ENCODE results near the gene MIPOL1. TPM values are rescaled to one million over a fixed set of nuclear protein-coding genes. Genes with fewer than 3 reads are reported as not detected.
"Not testable (repeated sequence)": the region's sequence is repeated elsewhere in the genome, so short reads cannot be mapped to it uniquely, and the experiment has no call there.

The MIPOL1 gene
- total RNA-seq, 1 donor from 2014 or later = 11.3 TPM

GRCh38 chr14:37512173-37512572 is 314.4 kb downstream of the MIPOL1 start:
- DNase-seq (ENCODE audit: low read depth) = no peak

GRCh38 chr14:37515771-37516170 is 318.0 kb downstream of the MIPOL1 start:
- DNase-seq (ENCODE audit: low read depth) = no peak

- no peak for DNase-seq (ENCODE audit: low read depth)
These were observed 329.3 kb downstream of the MIPOL1 start for GRCh38 chr14:37526994-37527393.

DNA sequence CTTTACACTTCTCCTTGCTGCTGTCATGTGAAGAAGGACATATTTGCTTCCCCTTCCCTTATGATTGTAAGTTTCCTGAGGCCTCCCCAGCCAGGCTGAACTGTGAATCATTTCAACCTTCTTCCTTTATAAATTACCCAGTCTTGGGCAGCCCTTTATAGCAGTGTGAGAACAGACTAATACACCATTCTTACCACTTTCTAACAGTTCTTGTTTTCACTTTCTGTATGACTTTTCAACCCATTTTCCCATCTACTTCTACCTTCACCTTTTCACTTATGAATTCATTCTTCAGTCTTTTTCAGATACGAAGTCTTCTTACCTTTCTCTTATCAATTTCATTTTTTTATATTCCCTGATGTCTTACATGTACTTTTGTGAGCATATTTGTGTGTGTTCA is 342.3 kb downstream of the MIPOL1 start:
- no peak for DNase-seq (ENCODE audit: low read depth)

GRCh38 chr14:37544407-37544806 is 346.7 kb downstream of the MIPOL1 start:
- DNase-seq (ENCODE audit: low read depth) = no peak

- no peak for DNase-seq (ENCODE audit: low read depth)
These were observed 347.4 kb downstream of the MIPOL1 start for GRCh38 chr14:37545174-37545573.

- peak; percentile 76 for DNase-seq (ENCODE audit: low read depth)
These were observed 349.1 kb downstream of the MIPOL1 start for GRCh38 chr14:37546621-37547447.

- peak; percentile 16 for DNase-seq (ENCODE audit: low read depth)
These were observed 352.8 kb downstream of the MIPOL1 start for GRCh38 chr14:37550511-37550910.

- DNase-seq (ENCODE audit: low read depth) = no peak
These were observed 353.4 kb downstream of the MIPOL1 start for GRCh38 chr14:37551119-37551518.

- DNase-seq (ENCODE audit: low read depth) = no peak
These were observed 356.3 kb downstream of the MIPOL1 start for GRCh38 chr14:37553935-37554550.

GRCh38 chr14:37555596-37555995 is 357.9 kb downstream of the MIPOL1 start:
- not testable (repeated sequence) for DNase-seq (ENCODE audit: low read depth)

GRCh38 chr14:37558740-37559139 is 361.0 kb downstream of the MIPOL1 start:
- no peak for DNase-seq (ENCODE audit: low read depth)

GRCh38 chr14:37559386-37559785 is 361.6 kb downstream of the MIPOL1 start:
- DNase-seq (ENCODE audit: low read depth) = peak; percentile 23

DNA sequence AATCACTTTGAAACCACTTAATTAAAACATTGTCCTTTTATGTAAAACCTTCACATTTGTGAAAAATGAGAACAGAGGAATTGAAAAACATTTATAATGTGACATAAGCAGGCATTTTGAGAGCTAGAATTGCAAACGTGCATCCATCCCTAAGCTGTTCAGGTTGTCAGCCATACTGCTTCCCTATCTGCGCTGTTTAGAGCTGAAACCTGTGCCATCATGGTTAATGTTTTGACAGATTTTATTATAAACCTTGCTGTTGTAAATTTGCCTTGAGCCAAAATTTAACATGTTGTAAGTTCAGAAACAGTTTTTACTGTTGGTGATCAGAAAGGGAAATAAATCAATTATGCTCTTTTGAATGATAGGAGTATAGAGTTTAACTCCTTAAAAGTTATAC is 365.5 kb downstream of the MIPOL1 start:
- no peak for DNase-seq (ENCODE audit: low read depth)

GRCh38 chr14:37565550-37565949 is 367.8 kb downstream of the MIPOL1 start:
- no peak for DNase-seq (ENCODE audit: low read depth)

DNA sequence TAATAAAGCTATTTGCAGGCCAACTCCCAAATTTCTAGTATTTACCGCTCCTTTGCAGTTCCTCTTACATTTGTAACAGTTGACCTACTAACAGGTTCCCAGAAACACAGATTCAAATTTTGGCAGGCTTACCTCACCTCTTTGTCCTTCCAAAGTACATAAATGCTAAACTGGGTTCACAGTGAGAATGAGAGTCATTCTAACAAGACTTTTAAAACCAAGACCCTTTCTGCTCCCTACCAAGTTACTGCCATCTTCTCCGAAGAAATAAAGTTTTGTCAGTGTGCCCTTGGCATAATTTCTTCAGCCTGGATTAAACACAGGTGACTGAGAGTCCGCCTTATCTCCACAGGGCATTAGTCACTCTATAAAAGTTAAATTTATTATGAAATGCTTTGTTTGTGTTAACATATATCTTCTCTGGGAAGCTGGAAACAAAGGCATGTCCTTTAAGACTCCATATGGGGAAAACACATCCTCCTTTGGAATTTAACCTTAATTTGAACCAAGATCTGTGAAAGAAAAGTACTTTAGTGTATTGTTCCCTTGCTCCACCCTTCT is 369.2 kb downstream of the MIPOL1 start:
- DNase-seq (ENCODE audit: low read depth) = no peak

GRCh38 chr14:37569729-37570128 is 372.0 kb downstream of the MIPOL1 start:
- no peak for DNase-seq (ENCODE audit: low read depth)

DNA sequence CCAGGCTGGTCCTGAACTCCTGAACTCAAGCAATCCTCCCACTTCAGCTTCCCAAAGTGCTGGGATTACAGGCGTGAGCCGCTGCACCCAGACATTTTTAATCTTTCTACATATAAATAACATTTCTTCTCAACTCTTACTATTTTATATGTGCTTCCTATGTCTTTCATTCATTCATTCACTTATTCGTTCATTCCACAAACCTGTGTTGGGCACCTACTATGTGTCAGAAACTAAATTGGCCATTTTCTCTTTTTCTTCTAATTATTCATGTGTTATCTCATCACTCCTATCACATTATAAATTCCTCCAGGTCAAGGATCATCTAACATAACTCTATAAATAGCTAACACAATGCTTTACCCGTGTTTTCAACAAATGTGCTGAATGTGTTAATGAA is 373.7 kb downstream of the MIPOL1 start:
- no peak for DNase-seq (ENCODE audit: low read depth)

GRCh38 chr14:37573356-37573755 is 375.6 kb downstream of the MIPOL1 start:
- no peak for DNase-seq (ENCODE audit: low read depth)

GRCh38 chr14:37579274-37579673 is 381.5 kb downstream of the MIPOL1 start:
- DNase-seq (ENCODE audit: low read depth) = no peak

GRCh38 chr14:37580146-37580545 is 382.4 kb downstream of the MIPOL1 start:
- no peak for DNase-seq (ENCODE audit: low read depth)
